ENCODE measurements around the gene DNAJC5.

DNA sequence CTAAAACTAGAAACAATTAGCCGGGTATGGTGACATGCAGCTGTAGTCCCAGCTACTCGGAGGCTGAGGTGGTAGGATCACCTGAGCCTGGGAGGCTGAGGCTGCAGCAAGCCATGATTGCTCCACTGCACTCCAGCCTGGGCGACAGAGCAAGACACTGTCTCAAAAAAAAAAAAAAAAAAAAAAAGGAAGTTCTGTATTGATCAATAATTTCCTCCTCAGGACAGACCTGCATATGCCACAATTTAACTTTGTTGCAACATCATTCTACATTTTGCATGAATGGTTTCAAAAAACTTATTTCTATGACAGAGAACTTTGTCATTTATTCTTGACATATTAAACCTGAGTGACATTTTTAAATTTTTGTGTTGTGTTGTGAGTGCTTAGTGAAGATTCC, 5.5 kb downstream of the DNAJC5 start:
- TF ChIP-seq, protein P1, sequence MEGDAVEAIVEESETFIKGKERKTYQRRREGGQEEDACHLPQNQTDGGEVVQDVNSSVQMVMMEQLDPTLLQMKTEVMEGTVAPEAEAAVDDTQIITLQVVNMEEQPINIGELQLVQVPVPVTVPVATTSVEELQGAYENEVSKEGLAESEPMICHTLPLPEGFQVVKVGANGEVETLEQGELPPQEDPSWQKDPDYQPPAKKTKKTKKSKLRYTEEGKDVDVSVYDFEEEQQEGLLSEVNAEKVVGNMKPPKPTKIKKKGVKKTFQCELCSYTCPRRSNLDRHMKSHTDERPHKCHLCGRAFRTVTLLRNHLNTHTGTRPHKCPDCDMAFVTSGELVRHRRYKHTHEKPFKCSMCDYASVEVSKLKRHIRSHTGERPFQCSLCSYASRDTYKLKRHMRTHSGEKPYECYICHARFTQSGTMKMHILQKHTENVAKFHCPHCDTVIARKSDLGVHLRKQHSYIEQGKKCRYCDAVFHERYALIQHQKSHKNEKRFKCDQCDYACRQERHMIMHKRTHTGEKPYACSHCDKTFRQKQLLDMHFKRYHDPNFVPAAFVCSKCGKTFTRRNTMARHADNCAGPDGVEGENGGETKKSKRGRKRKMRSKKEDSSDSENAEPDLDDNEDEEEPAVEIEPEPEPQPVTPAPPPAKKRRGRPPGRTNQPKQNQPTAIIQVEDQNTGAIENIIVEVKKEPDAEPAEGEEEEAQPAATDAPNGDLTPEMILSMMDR (IDR thresholded peaks at IDR 0.05), result no peak
- no peak for TF ChIP-seq POLR2A (IDR thresholded peaks at IDR 0.05)

Measured in body of pancreas (tissue), 4 donors.